Left lung (tissue), 10 donors: ENCODE data around the gene TLE7. TPM values are rescaled to one million over a fixed set of nuclear protein-coding genes. Genes with fewer than 3 reads are reported as not detected.

ENCODE experiments used
- ATAC-seq: fragments of 200-7000 bp; cut with Tn5 transposase; one replicate; pipeline ENCODE4 v1.9.1; 2020; ENCODE audit warnings: moderate library complexity
- DNase-seq, 4 donors: peaks; one replicate each; pipeline ENCODE4 v3.0.0-alpha.2; 2013 to 2020
- H3K27ac ChIP-seq, 2 donors: fragments of 200-600 bp; sonication (generic) in 1 of 2; one replicate each; pipeline versions ENCODE4 v1.5.0 to v1.8.0; 2020 to 2021
- H3K27me3 ChIP-seq, 2 donors: fragments of 200-600 bp; sonication (generic) in 1 of 2; one replicate each; pipeline versions ENCODE4 v1.5.0 to v1.8.0; 2020 to 2021
- H3K36me3 ChIP-seq, 2 donors: fragments of 200-600 bp; sonication (generic) in 1 of 2; one replicate each; pipeline versions ENCODE4 v1.5.0 to v1.8.0; 2020 to 2021
- H3K4me1 ChIP-seq, 2 donors: fragments of 200-600 bp; one replicate each; pipeline ENCODE4 v1.8.0; 2021
- H3K4me3 ChIP-seq, 2 donors: fragments of 200-600 bp; sonication (generic) in 1 of 2; one replicate each; pipeline versions ENCODE4 v1.5.0 to v1.8.0; 2020 to 2021; ENCODE audit warnings: mild to moderate bottlenecking in 1 of 2
- H3K9me3 ChIP-seq, 2 donors: fragments of 200-600 bp; sonication (generic) in 1 of 2; one replicate each; pipeline versions ENCODE4 v1.5.0 to v1.8.0; 2020 to 2021
- CTCF ChIP-seq, 2 donors: fragments of 200-600 bp; sonication (generic) in 1 of 2; IDR thresholded peaks; one replicate each; pipeline versions ENCODE4 v1.5.0 to v1.8.0; 2021; ENCODE audit warnings: antibody characterized with exemption in 2 of 2
- intact Hi-C, 2 donors: fragments of 100-400 bp; cut with DNase I; formaldehyde crosslinking; loops; one replicate each; pipeline versions ENCODE4 v1.11.2 to v1.14.2; 2022
- polyA plus RNA-seq, 6 donors: library from polyadenylated mRNA; unstranded; fragments of 120-200 nt; gene quantifications; one replicate each; pipeline ENCODE4 v1.2.1, GENCODE V29; 2013; ENCODE audit not compliant: insufficient read length in 6 of 6
- total RNA-seq, 2 donors: library from RNA; stranded (reverse); fragmentation: NEBNext Ultra II Directional; extraction: Animal tissue kit (Norgen Biotek cat#: 25700); gene quantifications; one replicate each; pipeline ENCODE4 v1.2.1, GENCODE V29; 2021
- donor health status: DM: no; HTN: yes; CAD: no.
- donor health status: DM: no; HTN: no; CAD: no.

Gene TLE7
- total and polyA plus RNA-seq, 8 donors, result not detected

- no peak for TF ChIP-seq CTCF (IDR thresholded peaks at IDR 0.05)
- Histone ChIP-seq H3K4me3 (no peak overlapping the region), H3K36me3 (no peaks in the 10 kb centered on the region), H3K27me3 (peaks cover 0 to 28% of the 10 kb centered on the region in 2 donors), H3K27ac (no peak overlapping the region), H3K9me3 (no peaks in the 10 kb centered on the region), H3K4me1 (no peaks in the 10 kb centered on the region)
- intact Hi-C loops, result no loop called here
- no peak for DNase-seq
- ATAC-seq, result no peak
Measured at GRCh38 chr16:71380831-71381230, 61.0 kb downstream of the TLE7 start.

Other genes starting within 250 kb of the TLE7 start
- 1 to 10 TPM; 3.3 to 8.2 TPM for gene HYDIN, start 211.3 kb downstream of the TLE7 start, total RNA-seq
- 10 to 100 TPM in 5 of 6 donors, 1 to 10 TPM in 1; 7.9 to 16.8 (median 14.2) TPM for gene HYDIN, start 211.3 kb downstream of the TLE7 start, polyA plus RNA-seq
- gene CMTR2, start 152.7 kb downstream of the TLE7 start, total RNA-seq, result 10 to 100 TPM; 16.4 to 20.4 TPM
- 10 to 100 TPM; 41.3 to 48.8 (median 46.5) TPM for gene CMTR2, start 152.7 kb downstream of the TLE7 start, polyA plus RNA-seq
- under 1 TPM; 0.35 to 0.60 TPM for gene CALB2, start 83.3 kb downstream of the TLE7 start, total RNA-seq
- gene CALB2, start 83.3 kb downstream of the TLE7 start, polyA plus RNA-seq, result not detected
- gene ZNF23, start 20.2 kb upstream of the TLE7 start, total RNA-seq, result 1 to 10 TPM; 6.8 to 7.8 TPM
- 10 to 100 TPM; 15.7 to 19.9 (median 17.6) TPM for gene ZNF23, start 20.2 kb upstream of the TLE7 start, polyA plus RNA-seq
- 1 to 10 TPM; 6.9 to 7.6 TPM for gene ZNF19, start 47.3 kb upstream of the TLE7 start, total RNA-seq
- gene ZNF19, start 47.3 kb upstream of the TLE7 start, polyA plus RNA-seq, result 10 to 100 TPM in 5 of 6 donors, 1 to 10 TPM in 1; 9.7 to 13.9 (median 11.0) TPM
- gene CHST4, start 84.4 kb upstream of the TLE7 start, total RNA-seq, result under 1 TPM; 0.12 to 0.26 TPM
- under 1 TPM in 3 of 6 donors, not detected in 3; 0.07 to 0.14 (median 0.10) TPM for gene CHST4, start 84.4 kb upstream of the TLE7 start, polyA plus RNA-seq
- under 1 TPM in 1 of 2 donors, not detected in 1; 0.18 TPM for gene TAT, start 135.0 kb upstream of the TLE7 start, total RNA-seq
- under 1 TPM in 5 of 6 donors, not detected in 1; 0.14 to 0.21 (median 0.16) TPM for gene TAT, start 135.0 kb upstream of the TLE7 start, polyA plus RNA-seq
- 10 to 100 TPM in 1 of 2 donors, 1 to 10 TPM in 1; 7.9 to 12.0 TPM for gene MARVELD3, start 184.1 kb upstream of the TLE7 start, total RNA-seq
- 1 to 10 TPM; 7.5 to 9.0 (median 7.7) TPM for gene MARVELD3, start 184.1 kb upstream of the TLE7 start, polyA plus RNA-seq